ENCODE data around the gene WARS2.

WARS2 gene

DNA sequence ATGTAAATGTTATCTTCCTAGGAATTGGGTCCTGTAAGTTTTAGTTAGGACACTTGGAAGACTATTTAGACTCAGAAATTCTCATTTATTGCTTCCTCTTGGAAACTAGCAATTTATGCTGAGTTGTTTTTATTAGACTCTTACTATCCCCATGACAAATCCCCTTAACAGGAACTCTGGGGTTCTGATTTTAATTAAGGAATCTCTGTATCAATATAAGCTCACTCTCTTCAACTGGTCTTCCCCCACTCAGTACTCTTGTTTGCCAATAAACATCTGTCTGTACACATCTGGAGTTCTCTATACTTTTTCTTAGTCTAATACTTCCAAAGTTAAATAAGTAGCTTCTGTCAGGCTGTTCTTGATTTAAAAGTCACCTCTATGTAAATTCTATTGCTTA is 88.2 kb downstream of the WARS2 start:
- Histone ChIP-seq H3K36me3 (replicated peaks; ENCODE audit: insufficient read depth, low read length) (no peaks in the 10 kb centered on the region), H2AFZ (ENCODE audit: low read length) (no peak overlapping the region), H3K79me2 (ENCODE audit: low read length) (no peaks in the 10 kb centered on the region), H3K9ac (ENCODE audit: low read length) (no peak overlapping the region), H3K27ac (ENCODE audit: low read length) (no peak overlapping the region), H3K4me3 (ENCODE audit: low read length) (no peak overlapping the region), H3K4me2 (ENCODE audit: low read depth, low read length) (no peak overlapping the region), H3K9me3 (replicated peaks; ENCODE audit: insufficient read depth, low read length) (no peaks in the 10 kb centered on the region), H3K9me2 (replicated peaks; ENCODE audit: insufficient read depth, low read length) (no peaks in the 10 kb centered on the region), H4K20me1 (ENCODE audit: insufficient read depth, low read length) (no peaks in the 10 kb centered on the region), H3K27me3 (replicated peaks; ENCODE audit: insufficient read depth, low read length) (no peaks in the 10 kb centered on the region), H3F3A (ENCODE audit: insufficient read depth, low read length) (no peaks in the 10 kb centered on the region), H3K4me1 (ENCODE audit: low read length) (no peaks in the 10 kb centered on the region)
- no peak for DNase-seq
- TF ChIP-seq EZH2phosphoT487 (IDR thresholded peaks at IDR 0.05; ENCODE audit: low read length) (no peak), EZH2 (optimal IDR thresholded peaks at IDR 0.05; ENCODE audit: low read depth, low read length) (no peak)
- TF ChIP-seq, protein P1, sequence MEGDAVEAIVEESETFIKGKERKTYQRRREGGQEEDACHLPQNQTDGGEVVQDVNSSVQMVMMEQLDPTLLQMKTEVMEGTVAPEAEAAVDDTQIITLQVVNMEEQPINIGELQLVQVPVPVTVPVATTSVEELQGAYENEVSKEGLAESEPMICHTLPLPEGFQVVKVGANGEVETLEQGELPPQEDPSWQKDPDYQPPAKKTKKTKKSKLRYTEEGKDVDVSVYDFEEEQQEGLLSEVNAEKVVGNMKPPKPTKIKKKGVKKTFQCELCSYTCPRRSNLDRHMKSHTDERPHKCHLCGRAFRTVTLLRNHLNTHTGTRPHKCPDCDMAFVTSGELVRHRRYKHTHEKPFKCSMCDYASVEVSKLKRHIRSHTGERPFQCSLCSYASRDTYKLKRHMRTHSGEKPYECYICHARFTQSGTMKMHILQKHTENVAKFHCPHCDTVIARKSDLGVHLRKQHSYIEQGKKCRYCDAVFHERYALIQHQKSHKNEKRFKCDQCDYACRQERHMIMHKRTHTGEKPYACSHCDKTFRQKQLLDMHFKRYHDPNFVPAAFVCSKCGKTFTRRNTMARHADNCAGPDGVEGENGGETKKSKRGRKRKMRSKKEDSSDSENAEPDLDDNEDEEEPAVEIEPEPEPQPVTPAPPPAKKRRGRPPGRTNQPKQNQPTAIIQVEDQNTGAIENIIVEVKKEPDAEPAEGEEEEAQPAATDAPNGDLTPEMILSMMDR (IDR thresholded peaks at IDR 0.05; ENCODE audit: low read length): no peak

DNA sequence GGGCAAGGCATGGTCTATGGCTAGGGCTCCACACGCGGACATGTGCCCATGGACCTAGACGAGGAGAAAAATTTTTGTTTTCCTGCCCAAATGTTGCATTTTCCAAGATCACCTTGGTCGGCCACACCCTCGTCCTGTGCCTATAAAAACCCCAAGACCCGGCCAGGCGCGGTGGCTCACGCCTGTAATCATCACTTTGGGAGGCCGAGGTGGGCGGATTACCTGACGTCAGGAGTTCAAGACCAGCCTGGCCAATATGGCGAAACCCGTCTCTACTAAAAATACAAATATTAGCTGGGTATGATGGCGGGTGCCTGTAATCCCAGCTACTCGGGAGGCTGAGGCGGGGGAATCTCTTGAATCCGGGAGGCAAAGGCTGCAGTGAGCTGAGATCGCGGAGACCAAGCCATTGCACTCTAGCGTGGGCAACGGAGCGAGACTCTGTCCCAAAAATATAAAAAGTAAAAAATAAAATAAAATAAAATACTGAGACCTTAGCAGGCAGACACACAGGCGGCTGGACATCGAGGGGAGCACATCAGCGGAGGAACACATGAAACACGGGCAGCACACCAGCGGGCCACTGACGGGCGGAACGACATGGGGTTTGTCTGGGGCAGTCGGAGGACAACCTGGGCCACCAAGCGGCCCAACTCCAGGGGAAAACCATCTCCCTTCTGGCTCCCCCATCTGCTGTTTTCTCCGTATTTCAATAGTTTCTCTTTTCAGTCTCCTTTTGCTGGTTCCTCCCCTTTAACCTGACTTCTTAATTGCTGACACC is 91.6 kb downstream of the WARS2 start:
- no peak overlapping the region for H2AFZ ChIP-seq (ENCODE audit: low read length)
- no peak overlapping the region for H3K4me2 ChIP-seq (ENCODE audit: low read depth, low read length)
- H3K9me3 ChIP-seq (replicated peaks; ENCODE audit: insufficient read depth, low read length): no peaks in the 10 kb centered on the region
- no peak overlapping the region for H3K27ac ChIP-seq (ENCODE audit: low read length)
- no peaks in the 10 kb centered on the region for H3K27me3 ChIP-seq (replicated peaks; ENCODE audit: insufficient read depth, low read length)
- H3K4me3 ChIP-seq (ENCODE audit: low read length): no peak overlapping the region
- no peak for DNase-seq
- no peaks in the 10 kb centered on the region for H3K9me2 ChIP-seq (replicated peaks; ENCODE audit: insufficient read depth, low read length)
- H3K36me3 ChIP-seq (replicated peaks; ENCODE audit: insufficient read depth, low read length): no peaks in the 10 kb centered on the region
- H3F3A ChIP-seq (ENCODE audit: insufficient read depth, low read length): no peaks in the 10 kb centered on the region
- TF ChIP-seq EZH2phosphoT487 (IDR thresholded peaks at IDR 0.05; ENCODE audit: low read length) (no peak), EZH2 (optimal IDR thresholded peaks at IDR 0.05; ENCODE audit: low read depth, low read length) (no peak)
- TF ChIP-seq, protein P1 (IDR thresholded peaks at IDR 0.05; ENCODE audit: low read length): no peak
- no peaks in the 10 kb centered on the region for H3K79me2 ChIP-seq (ENCODE audit: low read length)
- H3K4me1 ChIP-seq (ENCODE audit: low read length): no peaks in the 10 kb centered on the region
- H4K20me1 ChIP-seq (ENCODE audit: insufficient read depth, low read length): no peaks in the 10 kb centered on the region
- no peak overlapping the region for H3K9ac ChIP-seq (ENCODE audit: low read length)

- H3K4me3 ChIP-seq (ENCODE audit: low read length): no peak overlapping the region
- H3K4me1 ChIP-seq (ENCODE audit: low read length): no peaks in the 10 kb centered on the region
- no peak for DNase-seq
- H3K79me2 ChIP-seq (ENCODE audit: low read length): no peaks in the 10 kb centered on the region
- no peaks in the 10 kb centered on the region for H3K36me3 ChIP-seq (replicated peaks; ENCODE audit: insufficient read depth, low read length)
- H3K9me3 ChIP-seq (replicated peaks; ENCODE audit: insufficient read depth, low read length): no peaks in the 10 kb centered on the region
- no peak overlapping the region for H3K9ac ChIP-seq (ENCODE audit: low read length)
- H3K4me2 ChIP-seq (ENCODE audit: low read depth, low read length): no peak overlapping the region
- no peaks in the 10 kb centered on the region for H3F3A ChIP-seq (ENCODE audit: insufficient read depth, low read length)
- no peak overlapping the region for H2AFZ ChIP-seq (ENCODE audit: low read length)
- H3K27ac ChIP-seq (ENCODE audit: low read length): no peak overlapping the region
- H3K27me3 ChIP-seq (replicated peaks; ENCODE audit: insufficient read depth, low read length): no peaks in the 10 kb centered on the region
- H4K20me1 ChIP-seq (ENCODE audit: insufficient read depth, low read length): no peaks in the 10 kb centered on the region
- no peak for TF ChIP-seq EZH2phosphoT487 (IDR thresholded peaks at IDR 0.05; ENCODE audit: low read length)
- TF ChIP-seq EZH2 (optimal IDR thresholded peaks at IDR 0.05; ENCODE audit: low read depth, low read length): no peak
- TF ChIP-seq, protein P1 (IDR thresholded peaks at IDR 0.05; ENCODE audit: low read length): no peak
- no peaks in the 10 kb centered on the region for H3K9me2 ChIP-seq (replicated peaks; ENCODE audit: insufficient read depth, low read length)
Measured at GRCh38 chr1:119046785-119047438, 93.5 kb downstream of the WARS2 start.
